GM21529 (cell line): Measurements from ENCODE around the gene GLTP.
A peak's percentile ranks its signal among the peaks of the same experiment; 100 is the strongest.
"Not testable (repeated sequence)": the region's sequence is repeated elsewhere in the genome, so short reads cannot be mapped to it uniquely, and the experiment has no call there.

Experiments
- ATAC-seq: cut with Tn5 transposase; IDR thresholded peaks from one replicate; pipeline ENCODE4 v1.9.1; 2021; ENCODE audit not compliant: unreplicated experiment

GLTP gene

GRCh38 chr12:109880043-109880931, at the start of gene GLTP:
Gene GLTP, minus strand, starts transcription at chr12:109880541. Its CDS starts 167 bp downstream, at chr12:109880374.
- ATAC-seq: peak; percentile 91

- not testable (repeated sequence) for ATAC-seq
Measured at GRCh38 chr12:109929326-109929725, 49.0 kb upstream of the GLTP start.

DNA sequence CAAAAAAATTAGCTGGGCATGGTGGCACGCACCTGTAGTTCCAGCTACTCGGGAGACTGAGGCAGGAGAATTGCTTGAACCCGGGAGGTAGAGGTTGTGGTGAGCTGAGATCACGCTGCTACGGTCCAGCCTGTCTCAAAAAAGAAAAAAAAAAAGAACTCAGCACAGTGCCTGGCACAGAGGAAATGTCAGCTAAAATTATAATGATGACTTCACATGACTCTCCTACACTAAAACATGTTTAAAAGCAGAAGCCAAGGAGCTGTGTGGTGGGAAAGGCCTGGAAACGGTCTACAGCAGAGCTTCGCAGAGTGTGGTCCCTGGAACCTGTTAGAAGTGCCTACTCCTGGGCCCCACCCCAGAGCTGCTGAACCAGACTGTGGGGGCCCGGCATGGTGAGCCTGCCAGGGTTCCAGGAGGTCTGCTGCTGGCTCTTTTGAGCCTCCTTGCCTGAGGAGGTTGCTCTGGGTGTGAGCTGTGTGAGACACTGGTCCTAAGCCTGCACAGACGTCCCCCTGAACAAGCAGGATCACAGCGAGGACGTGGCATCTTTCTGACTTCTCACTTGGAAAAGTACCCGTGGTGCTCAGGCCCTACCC, 47.8 kb upstream of the GLTP start:
- ATAC-seq: no peak

DNA sequence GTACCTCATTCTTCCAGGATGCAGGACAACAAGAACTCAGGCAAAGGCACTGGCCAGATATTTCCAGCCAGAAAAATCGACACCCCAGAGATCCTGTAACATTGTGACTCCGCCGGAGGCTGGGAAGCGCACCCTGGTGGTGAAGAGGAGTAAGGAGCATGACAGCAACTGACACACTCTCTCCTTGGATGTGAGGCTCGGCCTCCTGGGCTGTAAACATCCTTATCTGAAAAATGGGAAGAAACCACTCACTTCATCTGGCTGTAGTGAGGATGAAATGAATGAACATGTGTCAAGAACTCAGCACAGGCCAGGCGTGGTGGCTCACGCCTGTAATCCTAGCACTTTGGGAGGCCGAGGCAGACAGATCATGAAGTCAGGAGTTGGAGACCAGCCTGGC, 47.3 kb upstream of the GLTP start:
- no peak for ATAC-seq

DNA sequence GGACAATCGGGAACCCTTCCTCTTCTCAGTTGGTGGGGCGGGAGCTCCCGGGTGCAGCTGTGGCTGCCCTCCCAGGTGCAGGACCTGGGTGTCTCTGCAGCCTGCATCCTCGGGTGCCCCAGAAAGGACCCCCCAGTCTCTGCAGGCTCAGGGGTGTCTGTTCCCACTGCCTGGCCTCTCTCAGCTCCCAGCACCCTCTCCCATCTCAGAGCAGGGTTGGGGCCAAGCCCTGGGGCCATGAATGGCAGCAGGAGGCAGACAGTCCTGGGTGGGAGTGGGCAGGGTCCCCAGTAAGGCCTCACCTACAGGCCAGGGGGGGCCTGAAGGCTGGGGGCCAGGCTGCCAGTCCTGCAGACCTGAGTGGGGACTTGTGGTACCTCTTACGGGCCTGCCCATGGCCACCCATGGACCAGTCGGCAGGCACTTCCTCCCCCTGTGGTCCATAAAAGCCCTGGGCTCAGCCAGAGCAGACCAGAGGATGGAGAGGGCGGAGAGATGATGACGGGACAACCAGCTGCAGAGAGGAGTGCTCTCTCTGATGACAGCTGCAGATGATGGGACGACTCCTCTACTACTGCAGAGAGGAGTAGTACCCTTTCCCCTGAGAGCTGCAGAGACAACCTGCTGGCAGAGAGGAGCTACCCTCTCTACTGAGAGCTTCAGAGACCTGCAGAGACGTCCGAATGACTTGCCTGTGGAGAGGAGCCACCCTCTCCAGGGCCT, 46.3 kb upstream of the GLTP start:
- no peak for ATAC-seq

- no peak for ATAC-seq
Measured at GRCh38 chr12:109926016-109926415, 45.7 kb upstream of the GLTP start.

DNA sequence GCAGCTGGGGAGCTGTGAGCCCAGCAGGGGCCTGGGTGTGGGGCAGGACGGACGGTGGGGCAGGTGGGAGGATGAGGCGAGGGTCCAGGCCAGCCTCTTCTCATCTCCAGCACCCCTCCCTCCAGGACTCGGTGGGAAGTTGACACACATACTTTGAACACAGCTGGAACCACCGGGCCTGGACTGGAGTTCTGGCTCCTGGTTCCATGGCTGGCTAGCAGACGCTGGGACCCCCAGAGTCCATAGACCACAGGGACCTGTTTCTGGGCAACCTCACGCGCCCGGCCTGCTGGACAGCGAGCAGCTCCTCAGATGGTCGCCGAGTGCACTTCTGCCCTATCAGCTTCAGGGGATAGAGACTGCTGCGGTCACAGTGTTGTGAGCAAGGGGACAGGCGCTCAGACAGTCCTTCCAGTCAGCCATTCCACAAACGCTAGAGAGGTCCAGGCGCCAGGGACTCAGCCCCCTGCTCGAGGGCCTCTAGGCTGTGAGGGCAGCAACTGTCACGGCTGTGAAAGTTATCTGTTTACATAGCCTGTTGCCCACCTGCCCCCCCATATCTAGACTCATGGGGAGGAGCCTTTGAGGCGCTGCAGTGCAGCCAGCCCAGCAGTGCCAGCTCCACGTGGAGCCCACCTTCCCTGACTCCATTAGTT, 45.0 kb upstream of the GLTP start:
- ATAC-seq: no peak

DNA sequence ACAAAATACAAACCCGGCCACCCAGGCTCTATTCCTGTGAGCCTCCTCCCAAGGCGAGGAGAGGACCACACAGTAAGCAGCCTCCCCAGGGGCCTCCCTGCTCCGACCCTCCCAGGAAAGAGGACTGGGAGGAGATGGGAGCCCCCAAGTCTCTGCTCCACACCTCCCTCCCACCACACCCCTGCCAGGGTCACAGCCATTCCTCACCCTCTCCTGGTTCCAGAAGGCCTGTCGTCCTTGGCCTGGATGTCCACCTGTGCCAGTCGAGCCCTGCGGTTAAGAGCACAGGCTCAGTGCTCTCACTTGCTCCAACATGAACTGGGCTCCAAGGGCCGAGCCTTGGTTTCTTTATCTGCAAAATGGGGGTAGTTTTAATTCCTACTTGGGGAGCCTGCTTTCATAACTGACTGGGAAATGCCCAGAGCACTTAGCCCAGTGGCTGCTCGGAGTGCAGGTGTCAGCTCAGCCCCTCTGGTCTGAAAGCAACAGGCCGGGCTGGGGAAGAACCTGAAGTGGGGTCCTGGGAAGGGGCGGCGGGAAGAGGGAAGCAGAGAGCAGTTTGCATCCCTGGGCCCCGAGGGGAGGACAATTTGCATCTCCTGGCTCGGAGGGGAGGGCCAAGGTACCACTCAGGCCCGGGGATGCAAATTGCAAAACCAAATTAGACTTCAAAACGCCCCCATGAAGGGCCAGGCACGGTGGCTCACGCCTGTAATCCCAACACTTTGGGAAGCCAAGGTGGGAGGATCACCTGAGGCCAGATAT, 43.3 kb upstream of the GLTP start:
- no peak for ATAC-seq

DNA sequence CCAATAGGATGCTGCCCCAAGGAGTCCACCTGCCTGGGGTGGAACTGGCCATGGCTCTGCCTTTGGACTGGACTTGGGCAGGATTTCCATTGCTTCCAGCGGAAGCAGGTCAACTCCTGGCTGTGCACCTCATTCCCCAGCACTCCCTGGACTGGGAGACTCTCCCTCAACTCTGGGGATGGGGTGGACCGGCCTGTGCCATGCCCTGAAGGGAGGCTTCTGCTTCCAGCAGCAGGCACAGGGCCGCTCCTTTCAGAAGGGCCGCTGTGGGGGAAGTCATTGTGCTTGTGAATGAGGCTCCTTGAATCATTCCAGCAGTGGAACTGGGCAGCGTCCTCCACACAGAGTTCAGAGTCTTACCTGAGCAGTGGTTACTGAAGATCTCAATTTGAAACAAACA, 42.7 kb upstream of the GLTP start:
- ATAC-seq: no peak

DNA sequence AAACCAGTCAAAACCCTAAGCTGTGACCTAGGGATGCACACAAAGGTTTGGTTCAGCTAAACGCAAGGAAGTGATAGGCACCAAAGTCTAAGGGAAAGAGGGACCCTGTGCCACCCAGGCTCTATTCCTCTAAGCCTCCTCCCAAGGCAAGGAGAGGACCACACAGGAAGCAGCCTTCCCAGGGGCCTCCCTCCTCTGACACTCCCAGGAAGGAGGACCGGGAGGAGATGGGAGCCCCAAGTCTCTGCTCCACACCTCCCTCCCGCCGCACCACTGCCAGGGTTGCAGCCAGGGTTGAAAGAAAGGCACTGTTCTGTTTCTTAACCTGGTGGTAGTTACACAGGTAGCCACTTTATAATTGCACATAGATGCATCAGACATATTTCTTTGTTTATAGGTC, 41.6 kb upstream of the GLTP start:
- ATAC-seq: no peak

GRCh38 chr12:109920261-109920780, 40.0 kb upstream of the GLTP start:
- ATAC-seq: no peak

- ATAC-seq: no peak
Measured at GRCh38 chr12:109919456-109919855, 39.1 kb upstream of the GLTP start.

GRCh38 chr12:109916045-109916444, 35.7 kb upstream of the GLTP start:
- ATAC-seq: no peak

GRCh38 chr12:109915171-109916040, 35.1 kb upstream of the GLTP start:
- no peak for ATAC-seq

DNA sequence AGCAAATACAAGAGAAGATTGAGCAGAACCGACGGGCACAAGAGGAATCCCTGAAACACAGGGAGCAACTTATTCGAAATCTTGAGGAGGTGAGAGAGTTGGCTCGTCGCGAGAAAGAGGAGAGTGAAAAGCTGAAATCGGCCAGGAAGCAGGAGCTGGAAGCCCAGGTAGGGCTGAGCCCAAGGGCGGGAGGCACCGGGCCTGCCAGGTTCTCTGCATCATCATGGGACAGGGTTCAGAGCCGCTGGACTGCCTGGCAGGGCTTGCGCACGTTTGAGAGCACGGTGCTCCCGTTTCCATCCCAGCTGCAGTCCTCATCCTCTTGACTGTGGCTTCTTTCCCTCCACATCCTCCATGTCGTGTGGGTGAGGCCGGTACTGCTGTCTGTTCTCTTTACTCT, 34.1 kb upstream of the GLTP start:
- ATAC-seq: no peak

DNA sequence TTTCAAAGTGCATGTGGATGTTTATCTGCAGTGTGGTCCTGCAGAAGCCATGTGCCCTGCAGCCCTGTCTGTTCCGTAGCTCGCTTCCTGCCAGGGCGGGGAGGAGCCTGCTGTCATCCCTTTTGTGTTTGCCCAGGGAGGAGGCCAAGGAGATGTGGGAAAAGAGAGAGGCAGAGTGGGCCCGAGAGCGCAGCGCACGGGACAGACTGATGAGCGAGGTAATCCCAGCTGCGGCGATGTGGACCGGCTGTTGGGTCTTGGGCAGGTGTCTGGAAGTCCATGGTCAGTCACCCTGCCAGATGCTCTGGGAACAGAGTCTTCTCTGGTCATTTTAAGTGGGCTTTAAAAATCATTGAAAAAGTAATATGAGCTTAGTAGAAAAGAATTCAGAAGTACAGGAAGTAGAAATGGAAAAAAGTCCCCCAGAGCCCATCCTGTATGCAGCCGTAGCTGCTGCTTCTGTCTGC, 32.5 kb upstream of the GLTP start:
- ATAC-seq: no peak

- ATAC-seq: no peak
Measured at GRCh38 chr12:109910969-109911348, 30.6 kb upstream of the GLTP start.

- no peak for ATAC-seq
Measured at GRCh38 chr12:109910254-109910968, 30.1 kb upstream of the GLTP start.

GRCh38 chr12:109905301-109905700, 25.0 kb upstream of the GLTP start:
- no peak for ATAC-seq
